ENCODE data around the gene ACOX1.

DNA sequence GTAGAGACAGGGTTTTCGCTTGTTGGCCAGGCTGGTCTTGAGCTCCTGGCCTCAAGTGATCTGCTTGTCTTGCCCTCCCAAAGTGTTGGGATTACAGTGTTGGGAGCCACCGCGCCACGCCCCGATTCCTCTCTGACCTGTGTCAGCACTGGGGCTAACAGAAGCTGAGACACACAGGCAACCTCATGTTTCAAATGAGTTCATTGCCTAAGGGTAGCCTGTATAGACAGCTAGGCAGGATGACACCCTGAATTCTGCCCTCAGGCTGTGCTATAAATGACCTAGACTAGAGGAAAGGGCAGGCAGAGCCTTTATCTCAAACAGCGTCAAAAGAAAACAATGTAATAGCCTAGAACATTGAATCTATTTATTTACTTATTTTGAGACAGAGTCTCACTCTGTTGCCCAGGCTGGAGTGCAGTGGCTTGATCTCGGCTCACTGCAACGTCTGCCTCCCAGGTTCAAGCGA, 19.4 kb upstream of the ACOX1 start:
- TF ChIP-seq POLR2A (IDR thresholded peaks at IDR 0.05; ENCODE audit: low read depth, low read length): no peak
- no peak for TF ChIP-seq POLR2AphosphoS5 (IDR thresholded peaks at IDR 0.05; ENCODE audit: low read depth, low read length)
